K562 (cell line): ENCODE results near the gene MAD1L1. TPM values are rescaled to one million over a fixed set of nuclear protein-coding genes. Genes with fewer than 3 reads are reported as not detected.

ENCODE experiments used
- ARID2 ChIP-seq: fragments of 450-650 bp; IDR thresholded peaks from 2 replicates; pipeline ENCODE4 v1.6.1; 2017; ENCODE audit warnings: antibody characterized with exemption, mild to moderate bottlenecking
- COPS2 ChIP-seq: fragments of 450-650 bp; conservative IDR thresholded peaks from 2 replicates; pipeline ENCODE4 v1.6.1; 2016; ENCODE audit warnings: mild to moderate bottlenecking, moderate library complexity
- DACH1 ChIP-seq: fragments of 450-650 bp; IDR thresholded peaks from 2 replicates; pipeline ENCODE4 v1.6.1; 2018; ENCODE audit not compliant: partially characterized antibody
- EP300 ChIP-seq: IDR thresholded peaks from 2 replicates; pipeline ENCODE4 v1.6.1; 2012; ENCODE audit warnings: low read length, improper control_type of control experiment
- ESRRB ChIP-seq: fragments of 250-450 bp; sonication (Bioruptor Pico); IDR thresholded peaks from 2 replicates; pipeline ENCODE4 v1.5.0; 2020; ENCODE audit warnings: mild to moderate bottlenecking, moderate library complexity, borderline replicate concordance
- GABPB2 ChIP-seq: fragments of 250-450 bp; sonication (Bioruptor Pico); conservative IDR thresholded peaks from 2 replicates; pipeline ENCODE4 v1.5.1; 2021; ENCODE audit warnings: mild to moderate bottlenecking
- GATA2 ChIP-seq: sonication (generic); formaldehyde crosslinking; IDR thresholded peaks from 2 replicates; pipeline ENCODE4 v1.4.0; 2020; ENCODE audit warnings: mild to moderate bottlenecking, missing genetic modification reagents
- HMG20A ChIP-seq: fragments of 450-650 bp; formaldehyde crosslinking; conservative IDR thresholded peaks from 2 replicates; pipeline ENCODE4 v1.4.0; 2020; ENCODE audit warnings: mild to moderate bottlenecking, mixed read lengths
- IFI16 ChIP-seq: fragments of 250-450 bp; sonication (Bioruptor Pico); IDR thresholded peaks from 2 replicates; pipeline ENCODE4 v2.1.2; 2022; ENCODE audit warnings: mild to moderate bottlenecking, inconsistent platforms
- NCOA6 ChIP-seq: fragments of 450-650 bp; IDR thresholded peaks from 2 replicates; pipeline ENCODE4 v1.6.1; 2017; ENCODE audit warnings: mild to moderate bottlenecking
- POLR2AphosphoS2 ChIP-seq: IDR thresholded peaks from 2 replicates; pipeline ENCODE4 v1.6.1; 2012; ENCODE audit warnings: low read length, improper control_type of control experiment
- RBM14 ChIP-seq: fragments of 200-400 bp; formaldehyde crosslinking; IDR thresholded peaks from 2 replicates; pipeline ENCODE4 v1.6.1; 2018; ENCODE audit warnings: low read depth, mild to moderate bottlenecking, low read length, moderate library complexity, borderline replicate concordance; ENCODE audit not compliant: insufficient read depth
- SREBF2 ChIP-seq: sonication (generic); formaldehyde crosslinking; IDR thresholded peaks from 2 replicates; pipeline ENCODE4 v1.4.0; 2020; ENCODE audit warnings: mild to moderate bottlenecking, missing genetic modification reagents
- TAF15 ChIP-seq: fragments of 200-400 bp; formaldehyde crosslinking; IDR thresholded peaks from 2 replicates; pipeline ENCODE4 v1.6.1; 2017; ENCODE audit warnings: mild to moderate bottlenecking, low read depth, low read length, moderate library complexity
- TRIM28 ChIP-seq: fragments of 450-650 bp; IDR thresholded peaks from 2 replicates; pipeline ENCODE4 v1.6.1; 2017
- XRCC3 ChIP-seq: fragments of 450-650 bp; IDR thresholded peaks from 2 replicates; pipeline ENCODE4 v1.6.1; 2017; ENCODE audit warnings: mild to moderate bottlenecking, moderate library complexity
- ZFX ChIP-seq: sonication (generic); formaldehyde crosslinking; IDR thresholded peaks from 2 replicates; pipeline ENCODE4 v1.8.0; 2022; ENCODE audit warnings: mild to moderate bottlenecking, missing genetic modification reagents, moderate library complexity
- ZNF197 ChIP-seq: fragments of 200-800 bp; sonication (Bioruptor generic); IDR thresholded peaks from 2 replicates; pipeline ENCODE4 v1.6.1; 2016; ENCODE audit warnings: low read depth, missing genetic modification characterization, missing compliant biosample characterization
- ZNF707 ChIP-seq: fragments of 250-450 bp; sonication (Bioruptor Pico); conservative IDR thresholded peaks from 2 replicates; pipeline ENCODE4 v1.8.0; 2022; ENCODE audit warnings: inconsistent platforms, mild to moderate bottlenecking, moderate library complexity
- polyA plus RNA-seq, 8 experiments: library from polyadenylated mRNA; depleted of rRNA in 4 of 8; stranded (reverse) in 5 of 8; unstranded in 3 of 8; fragments of >200 nt; fragmentation: Nextera tagmentation in 2 of 8; fragmentation: Illumina TruSeq in 1 of 8; extraction: Ambion mirVana in 2 of 8; extraction: Trizol in 1 of 8; gene quantifications; 2 replicates each; pipeline versions ENCODE4 v1.2.1 to v1.2.3, GENCODE V29; 2011 to 2014; ENCODE audit warnings: inconsistent platforms in 1 of 8, missing spikeins in 1 of 8
- total RNA-seq, 7 experiments: library from RNA; depleted of rRNA in 6 of 7; stranded (reverse); fragments of >200 nt in 6 of 7; fragmentation: Illumina TruSeq in 2 of 7; extraction: Trizol in 2 of 7; gene quantifications; 2 replicates each; pipeline versions ENCODE4 v1.2.1 to v1.2.3, GENCODE V29; 2011 to 2021; ENCODE audit warnings: low replicate concordance in 1 of 7
- TF ChIP-seq, protein P1 (sequence below): fragments of 250-450 bp; sonication (Bioruptor Pico); IDR thresholded peaks from 2 replicates; pipeline ENCODE4 v1.4.0; 2020; ENCODE audit warnings: borderline replicate concordance
- TF ChIP-seq, protein P2 (sequence below): conservative IDR thresholded peaks from 2 replicates; pipeline ENCODE4 v1.6.1; 2011; ENCODE audit warnings: low read depth, mild to moderate bottlenecking, low read length; ENCODE audit not compliant: control insufficient read depth
- TF ChIP-seq, protein P3 (sequence below): fragments of 250-450 bp; sonication (Bioruptor Pico); IDR thresholded peaks from 2 replicates; pipeline ENCODE4 v1.5.0; 2021
- TF ChIP-seq, protein P4 (sequence below): fragments of 250-450 bp; sonication (Bioruptor Pico); IDR thresholded peaks from 2 replicates; pipeline ENCODE4 v1.5.0; 2021

The MAD1L1 gene
- total and polyA plus RNA-seq, 9 of the 15 experiments (the other 6 are each of a cell fraction or from before 2014, with no cell fraction given): 1.7 to 89.7 (median 18.0) TPM

DNA sequence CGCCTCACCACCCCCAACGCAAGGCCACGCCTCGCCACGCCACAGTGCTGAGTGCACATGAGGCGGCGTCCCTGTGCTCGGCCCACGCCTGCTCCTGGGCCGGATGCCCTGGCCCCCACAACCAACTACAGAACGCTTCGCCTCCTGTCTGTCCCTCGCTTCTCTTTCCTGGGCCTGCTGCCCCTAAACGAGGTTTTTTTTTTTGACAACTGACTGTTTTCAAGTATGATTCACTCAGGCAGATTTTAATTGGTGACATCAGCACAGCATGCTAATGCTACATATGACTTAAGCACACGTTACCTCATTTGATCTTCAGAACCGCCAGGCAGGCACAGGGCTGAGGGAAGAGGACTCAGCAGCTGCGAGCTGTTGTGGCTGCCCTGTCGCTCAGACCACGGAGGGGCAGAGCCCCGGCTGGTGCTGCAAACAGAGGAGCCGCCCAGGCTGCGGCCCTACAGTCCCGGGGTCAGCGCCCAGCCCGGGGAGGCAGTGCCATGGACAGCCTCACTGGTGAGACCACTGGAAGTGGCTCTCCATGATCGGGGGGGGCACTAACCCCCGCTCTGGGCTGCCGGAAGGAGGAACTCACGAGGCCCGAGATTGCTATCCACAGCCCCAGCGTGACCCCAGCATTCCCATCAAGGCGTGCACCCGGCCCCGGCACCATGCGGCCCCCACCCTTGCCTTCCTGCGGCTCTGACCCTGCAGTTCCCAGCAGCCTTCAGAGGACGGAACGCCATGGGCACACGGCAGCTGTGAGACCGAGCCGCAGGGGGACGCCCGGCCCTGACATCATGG lies 212.8 kb downstream of the MAD1L1 start (continued):
- TF ChIP-seq ZFX: peak; percentile 78
- TF ChIP-seq TRIM28: no peak
- TF ChIP-seq, protein P1, sequence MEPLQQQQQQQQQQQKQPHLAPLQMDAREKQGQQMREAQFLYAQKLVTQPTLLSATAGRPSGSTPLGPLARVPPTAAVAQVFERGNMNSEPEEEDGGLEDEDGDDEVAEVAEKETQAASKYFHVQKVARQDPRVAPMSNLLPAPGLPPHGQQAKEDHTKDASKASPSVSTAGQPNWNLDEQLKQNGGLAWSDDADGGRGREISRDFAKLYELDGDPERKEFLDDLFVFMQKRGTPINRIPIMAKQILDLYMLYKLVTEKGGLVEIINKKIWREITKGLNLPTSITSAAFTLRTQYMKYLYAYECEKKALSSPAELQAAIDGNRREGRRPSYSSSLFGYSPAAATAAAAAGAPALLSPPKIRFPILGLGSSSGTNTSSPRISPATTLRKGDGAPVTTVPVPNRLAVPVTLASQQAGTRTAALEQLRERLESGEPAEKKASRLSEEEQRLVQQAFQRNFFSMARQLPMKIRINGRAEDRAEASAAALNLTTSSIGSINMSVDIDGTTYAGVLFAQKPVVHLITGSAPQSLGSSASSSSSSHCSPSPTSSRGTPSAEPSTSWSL (CRISPR knock-in tag): peak; percentile 69; the same call in 1 of the 2 replicates
- TF ChIP-seq RBM14: 0 out of 2 replicates have a peak, but pooled peaks have one; percentile 60
- no peak for TF ChIP-seq ARID2
- TF ChIP-seq, protein P2, sequence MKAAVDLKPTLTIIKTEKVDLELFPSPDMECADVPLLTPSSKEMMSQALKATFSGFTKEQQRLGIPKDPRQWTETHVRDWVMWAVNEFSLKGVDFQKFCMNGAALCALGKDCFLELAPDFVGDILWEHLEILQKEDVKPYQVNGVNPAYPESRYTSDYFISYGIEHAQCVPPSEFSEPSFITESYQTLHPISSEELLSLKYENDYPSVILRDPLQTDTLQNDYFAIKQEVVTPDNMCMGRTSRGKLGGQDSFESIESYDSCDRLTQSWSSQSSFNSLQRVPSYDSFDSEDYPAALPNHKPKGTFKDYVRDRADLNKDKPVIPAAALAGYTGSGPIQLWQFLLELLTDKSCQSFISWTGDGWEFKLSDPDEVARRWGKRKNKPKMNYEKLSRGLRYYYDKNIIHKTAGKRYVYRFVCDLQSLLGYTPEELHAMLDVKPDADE: peak; percentile 69; the same call in 1 of the 2 replicates
- TF ChIP-seq, protein P3, sequence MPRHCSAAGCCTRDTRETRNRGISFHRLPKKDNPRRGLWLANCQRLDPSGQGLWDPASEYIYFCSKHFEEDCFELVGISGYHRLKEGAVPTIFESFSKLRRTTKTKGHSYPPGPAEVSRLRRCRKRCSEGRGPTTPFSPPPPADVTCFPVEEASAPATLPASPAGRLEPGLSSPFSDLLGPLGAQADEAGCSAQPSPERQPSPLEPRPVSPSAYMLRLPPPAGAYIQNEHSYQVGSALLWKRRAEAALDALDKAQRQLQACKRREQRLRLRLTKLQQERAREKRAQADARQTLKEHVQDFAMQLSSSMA (CRISPR knock-in tag): no peak
- no peak for TF ChIP-seq HMG20A (CRISPR knock-in tag)
- TF ChIP-seq NCOA6: no peak
- TF ChIP-seq DACH1: no peak
- TF ChIP-seq TAF15: no peak
- TF ChIP-seq GATA2 (CRISPR knock-in tag): no peak
- TF ChIP-seq XRCC3: no peak
- TF ChIP-seq, protein P4, sequence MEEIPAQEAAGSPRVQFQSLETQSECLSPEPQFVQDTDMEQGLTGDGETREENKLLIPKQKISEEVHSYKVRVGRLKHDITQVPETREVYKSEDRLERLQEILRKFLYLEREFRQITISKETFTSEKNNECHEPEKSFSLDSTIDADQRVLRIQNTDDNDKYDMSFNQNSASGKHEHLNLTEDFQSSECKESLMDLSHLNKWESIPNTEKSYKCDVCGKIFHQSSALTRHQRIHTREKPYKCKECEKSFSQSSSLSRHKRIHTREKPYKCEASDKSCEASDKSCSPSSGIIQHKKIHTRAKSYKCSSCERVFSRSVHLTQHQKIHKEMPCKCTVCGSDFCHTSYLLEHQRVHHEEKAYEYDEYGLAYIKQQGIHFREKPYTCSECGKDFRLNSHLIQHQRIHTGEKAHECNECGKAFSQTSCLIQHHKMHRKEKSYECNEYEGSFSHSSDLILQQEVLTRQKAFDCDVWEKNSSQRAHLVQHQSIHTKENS (CRISPR knock-in tag): no peak
- no peak for TF ChIP-seq ZNF707 (CRISPR knock-in tag)
- peak; percentile 23; the same call in 1 of the 2 replicates for TF ChIP-seq EP300
- no peak for TF ChIP-seq POLR2AphosphoS2
- TF ChIP-seq ESRRB (CRISPR knock-in tag): no peak
- TF ChIP-seq ZNF197 (CRISPR knock-in tag): no peak; the same call in 1 of the 2 replicates
- no peak for TF ChIP-seq SREBF2 (CRISPR knock-in tag)
- TF ChIP-seq COPS2: no peak
- no peak for TF ChIP-seq GABPB2 (CRISPR knock-in tag)
- no peak for TF ChIP-seq IFI16 (CRISPR knock-in tag)
